ENCODE data around the gene NFKBIZ.
"Not testable (repeated sequence)": the region's sequence is repeated elsewhere in the genome, so short reads cannot be mapped to it uniquely, and the experiment has no call there.

Gene NFKBIZ

DNA sequence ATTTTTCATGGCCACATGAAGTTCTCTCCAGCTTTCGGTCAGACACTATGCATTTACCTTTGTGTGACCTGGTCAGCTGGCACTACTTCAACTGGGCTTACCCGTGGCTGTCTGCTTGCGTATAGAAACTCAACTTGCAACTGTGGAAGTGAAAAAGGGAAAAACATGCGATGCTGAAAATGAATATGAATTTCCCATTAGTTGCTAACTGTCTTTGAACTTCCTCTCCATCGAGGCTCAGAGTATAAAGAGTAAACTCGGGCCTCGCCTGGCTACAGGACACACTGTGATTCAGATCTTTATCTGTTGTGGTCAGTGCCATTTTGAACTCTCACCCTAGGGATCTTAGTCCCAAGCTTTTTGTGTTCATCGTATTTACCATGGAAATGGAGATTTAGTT lies 26.8 kb downstream of the NFKBIZ start:
- DNase-seq (ENCODE audit: low read depth): no peak

DNA sequence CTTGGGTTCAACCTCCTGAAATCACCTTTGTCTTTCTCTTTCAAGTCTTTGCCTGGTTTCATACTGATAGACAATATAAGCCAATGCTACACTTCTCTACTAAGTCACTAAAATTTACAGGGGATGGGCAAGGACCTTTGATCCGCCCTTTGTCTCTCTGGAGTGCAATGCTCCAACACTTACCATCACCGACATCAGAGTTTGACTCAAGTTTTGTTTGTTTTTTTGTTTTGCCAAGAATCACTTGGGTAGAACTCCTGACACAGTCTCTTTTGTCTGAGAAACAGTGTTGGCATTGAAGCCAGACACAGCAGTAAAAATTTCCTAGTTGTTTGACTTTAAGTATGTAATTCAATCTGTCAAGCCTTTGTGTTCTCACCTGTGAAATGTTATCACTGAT lies 29.3 kb downstream of the NFKBIZ start:
- no peak for DNase-seq (ENCODE audit: low read depth)

DNA sequence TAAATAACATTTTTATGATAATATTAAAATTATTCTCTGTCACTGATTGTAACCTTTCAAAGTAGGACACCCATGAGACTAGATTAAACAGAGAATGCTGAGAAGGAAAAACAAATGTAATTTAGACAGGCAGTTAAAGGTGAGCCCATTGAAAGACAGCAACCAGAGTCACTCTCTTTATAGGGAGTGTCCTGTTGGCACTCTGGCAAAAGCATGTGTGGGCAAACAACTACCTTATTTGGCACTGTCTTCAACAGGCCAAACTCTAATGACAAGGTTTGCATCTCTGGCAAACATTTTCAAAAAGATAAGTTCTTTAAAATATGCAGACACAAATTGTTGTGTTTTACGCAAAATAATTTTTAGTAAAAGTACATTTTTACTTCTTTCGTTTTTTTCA lies 29.8 kb downstream of the NFKBIZ start:
- no peak for DNase-seq (ENCODE audit: low read depth)

DNA sequence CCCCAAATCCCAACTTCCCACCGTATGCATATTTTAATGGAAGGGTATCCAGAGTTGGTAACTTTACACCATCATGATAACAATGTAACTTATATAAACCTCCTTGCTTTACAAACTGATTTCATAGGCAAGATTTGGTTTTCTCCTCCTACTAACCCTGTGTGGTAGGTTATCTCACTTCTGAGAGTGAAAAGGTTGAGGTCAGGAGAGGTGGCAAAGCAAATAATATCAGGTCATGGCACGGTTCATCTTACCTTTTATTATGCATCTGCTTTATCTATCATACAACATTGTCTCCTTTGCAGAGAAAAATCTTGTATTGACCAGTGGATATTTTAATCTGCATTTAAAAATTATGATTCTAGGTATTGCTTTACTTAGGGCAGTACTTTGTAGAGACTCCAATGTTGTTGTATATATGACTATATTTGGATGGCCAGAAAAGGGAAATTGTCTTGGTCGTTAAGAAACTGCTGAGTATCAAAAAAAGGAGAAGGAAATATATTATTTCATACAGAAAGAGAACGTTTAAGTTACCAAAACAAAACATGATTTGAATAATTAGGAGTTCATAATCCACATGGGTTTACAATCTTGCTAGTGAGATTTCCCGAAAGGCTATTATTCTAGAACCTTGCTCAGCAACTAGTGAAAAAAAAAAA lies 30.4 kb downstream of the NFKBIZ start:
- DNase-seq (ENCODE audit: low read depth): no peak

DNA sequence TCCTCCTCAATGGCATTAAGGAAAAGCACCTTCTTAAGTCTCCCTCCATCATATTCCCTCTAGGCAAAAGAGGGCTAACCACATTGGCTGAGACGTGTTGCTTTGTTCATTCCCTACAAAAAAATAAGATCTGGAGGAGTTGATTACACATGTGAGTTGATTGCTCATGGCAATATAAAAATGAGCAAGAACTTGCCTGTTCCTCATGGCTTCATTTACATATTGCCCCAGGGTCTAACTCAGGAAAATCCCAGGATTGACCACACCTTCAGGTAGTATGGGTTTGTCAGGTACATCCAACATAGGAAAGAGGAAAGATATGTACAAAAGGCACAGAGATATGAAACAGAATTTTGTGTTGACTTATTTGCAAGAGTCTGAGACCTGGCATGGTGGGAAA lies 35.5 kb downstream of the NFKBIZ start:
- no peak for DNase-seq (ENCODE audit: low read depth)

DNA sequence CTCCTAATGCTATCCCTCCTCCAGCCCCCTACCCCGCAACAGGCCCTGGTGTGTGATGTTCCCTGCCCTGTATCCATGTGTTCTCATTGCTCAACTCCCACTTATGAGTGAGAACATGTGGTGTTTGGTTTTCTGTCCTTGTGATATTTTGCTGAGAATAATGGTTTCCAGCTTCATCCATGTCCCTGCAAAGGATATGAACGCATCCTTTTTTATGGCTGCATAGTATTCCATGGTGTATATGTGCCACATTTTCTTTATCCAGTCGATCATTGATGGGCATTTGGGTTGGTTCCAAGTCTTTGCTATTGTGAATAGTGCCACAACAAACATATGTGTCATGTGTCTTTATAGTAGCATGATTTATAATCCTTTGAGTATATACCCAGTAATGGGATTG lies 36.3 kb downstream of the NFKBIZ start:
- DNase-seq (ENCODE audit: low read depth): not testable (repeated sequence)

DNA sequence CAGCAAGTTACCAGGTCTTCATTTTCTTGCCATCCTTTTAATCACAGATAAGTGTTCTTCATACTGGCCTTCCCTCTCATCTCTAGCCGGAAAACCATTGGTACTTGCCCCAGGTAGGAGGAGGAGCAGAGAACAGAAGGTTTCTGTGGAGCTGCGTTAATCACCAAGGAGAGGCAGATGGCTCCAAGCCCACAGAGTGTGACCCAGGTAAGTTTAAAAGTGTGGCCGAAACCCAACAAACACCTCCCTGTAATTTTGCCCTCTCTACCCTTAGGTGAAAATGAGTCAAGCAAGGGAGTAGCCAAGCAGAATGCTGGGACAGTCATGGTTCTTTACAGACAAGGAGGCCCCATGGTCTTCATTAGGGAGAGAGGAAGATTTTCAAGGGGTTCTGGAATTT lies 37.3 kb downstream of the NFKBIZ start:
- no peak for DNase-seq (ENCODE audit: low read depth)

DNA sequence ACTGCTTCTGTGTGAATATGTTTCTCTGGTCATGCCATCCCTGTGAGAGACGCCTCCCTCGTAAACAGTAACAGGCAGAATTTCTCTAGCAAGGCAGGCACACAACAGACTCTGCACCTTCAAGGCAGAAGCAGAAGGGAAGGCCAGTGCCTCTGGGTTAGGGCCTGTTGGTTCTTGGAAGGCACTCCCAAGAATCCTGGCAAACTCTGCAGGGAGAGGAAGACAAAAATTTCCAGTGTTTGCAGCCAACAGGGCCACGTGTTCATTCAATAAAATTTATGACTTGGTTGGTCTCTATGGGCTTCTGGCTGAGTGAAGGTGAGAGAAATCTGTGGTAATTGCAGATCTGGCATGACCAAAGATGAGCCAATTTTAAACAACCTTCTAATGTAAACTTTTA lies 39.3 kb downstream of the NFKBIZ start:
- no peak for DNase-seq (ENCODE audit: low read depth)

DNA sequence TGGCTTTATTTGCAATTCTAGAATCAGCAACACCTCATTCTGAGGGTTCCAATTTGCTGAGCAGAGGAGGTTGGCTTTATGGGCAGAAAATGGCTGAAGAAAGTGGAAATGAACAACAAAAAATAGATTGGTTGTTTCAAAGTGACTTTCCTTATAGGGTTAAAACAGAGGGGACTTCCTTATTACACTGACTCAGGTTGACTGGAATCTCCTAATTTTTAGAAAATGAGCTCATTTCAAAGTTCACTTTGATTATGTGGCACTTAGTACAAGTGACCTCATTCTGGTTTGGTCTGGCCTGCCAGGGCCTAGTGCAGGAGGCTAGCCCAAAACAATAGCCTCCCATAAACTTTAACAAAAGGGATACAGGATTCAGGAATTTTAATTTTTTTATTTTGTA lies 41.4 kb downstream of the NFKBIZ start:
- no peak for DNase-seq (ENCODE audit: low read depth)

DNA sequence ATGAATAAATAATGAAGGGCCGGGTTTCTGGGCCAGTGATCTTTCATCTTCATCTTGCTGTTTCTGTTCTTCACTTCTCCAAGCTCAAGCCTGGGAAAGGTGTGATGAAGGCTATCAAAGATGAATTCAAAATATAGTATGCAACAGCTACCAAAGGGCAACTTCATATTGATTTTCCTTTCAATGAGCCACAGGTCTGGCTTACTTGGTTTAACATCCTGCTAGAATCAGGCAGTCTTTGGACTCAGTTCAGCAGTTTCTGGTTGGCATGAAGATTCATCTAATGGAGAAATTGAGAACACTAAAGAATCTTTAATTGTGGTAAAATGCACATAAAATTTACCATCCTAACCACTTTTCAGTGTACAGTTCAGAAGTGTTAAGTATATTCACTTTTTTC lies 43.3 kb downstream of the NFKBIZ start:
- no peak for DNase-seq (ENCODE audit: low read depth)

DNA sequence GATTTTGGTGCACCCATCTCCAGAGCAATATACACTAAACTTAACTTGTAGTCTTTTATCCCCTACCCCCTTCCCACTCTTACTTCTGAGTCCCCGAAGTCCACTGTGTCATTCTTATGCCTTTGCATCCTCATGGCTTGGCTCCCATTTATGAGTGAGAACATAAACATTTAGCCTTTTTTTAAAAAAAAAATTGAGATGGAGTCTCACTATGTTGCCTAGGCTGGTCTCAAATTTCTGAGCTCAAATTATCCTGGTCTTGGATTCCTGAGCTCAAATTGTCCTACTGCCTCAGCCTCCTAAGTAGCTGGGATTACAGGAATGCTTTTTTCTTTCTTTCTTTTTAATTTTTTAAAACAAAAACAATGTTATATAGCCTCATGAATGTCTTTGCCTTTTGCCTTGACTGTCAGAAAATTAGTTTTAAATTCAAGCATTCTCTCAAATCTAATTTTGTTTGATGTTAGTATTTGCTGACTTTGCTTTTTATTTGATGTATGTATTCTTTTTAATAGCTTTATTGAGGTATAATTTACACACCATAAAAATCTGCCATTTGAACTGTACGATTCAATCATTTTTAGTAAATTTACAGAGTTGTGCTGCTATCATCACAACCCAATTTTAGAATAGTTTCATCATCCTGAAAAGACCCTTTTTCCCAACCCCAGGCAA lies 46.9 kb downstream of the NFKBIZ start:
- DNase-seq (ENCODE audit: low read depth): no peak

DNA sequence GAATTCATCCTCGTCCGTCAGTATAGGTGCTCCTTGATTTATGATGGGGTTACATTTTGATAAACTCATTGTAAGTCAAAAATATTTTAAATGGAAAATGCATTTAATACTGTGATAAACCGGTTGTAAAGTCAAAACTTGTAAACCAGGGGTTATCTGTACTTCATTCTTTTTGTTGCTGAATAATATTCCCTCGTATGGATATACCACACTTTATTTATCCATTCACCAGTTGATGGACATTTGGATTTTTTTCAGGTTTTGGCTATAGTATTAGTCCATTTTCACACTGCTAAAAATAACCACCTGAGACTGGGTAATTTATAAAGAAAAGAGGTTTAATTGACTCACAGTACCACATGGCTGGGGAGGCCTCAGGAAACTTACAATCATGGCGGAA lies 47.7 kb downstream of the NFKBIZ start:
- DNase-seq (ENCODE audit: low read depth): no peak

DNA sequence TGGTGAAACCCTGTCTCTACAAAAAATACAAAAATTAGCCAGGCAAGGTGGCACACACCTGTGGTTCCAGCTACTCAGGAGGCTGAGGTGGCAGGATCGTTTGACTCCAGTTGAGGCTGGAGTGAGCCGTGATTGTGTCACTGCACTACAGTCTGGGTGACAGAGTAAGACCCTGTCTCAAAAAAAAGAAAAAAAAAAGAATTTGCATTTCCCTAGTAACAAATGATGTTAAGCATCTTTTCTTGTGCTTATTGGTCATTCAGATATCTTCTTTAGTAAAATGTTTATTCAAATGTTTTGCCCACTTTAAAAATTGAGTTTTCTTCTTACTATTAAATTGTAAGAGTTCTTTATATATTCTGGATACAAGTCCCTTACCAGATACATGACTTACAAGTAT lies 48.7 kb downstream of the NFKBIZ start:
- DNase-seq (ENCODE audit: low read depth): no peak

DNA sequence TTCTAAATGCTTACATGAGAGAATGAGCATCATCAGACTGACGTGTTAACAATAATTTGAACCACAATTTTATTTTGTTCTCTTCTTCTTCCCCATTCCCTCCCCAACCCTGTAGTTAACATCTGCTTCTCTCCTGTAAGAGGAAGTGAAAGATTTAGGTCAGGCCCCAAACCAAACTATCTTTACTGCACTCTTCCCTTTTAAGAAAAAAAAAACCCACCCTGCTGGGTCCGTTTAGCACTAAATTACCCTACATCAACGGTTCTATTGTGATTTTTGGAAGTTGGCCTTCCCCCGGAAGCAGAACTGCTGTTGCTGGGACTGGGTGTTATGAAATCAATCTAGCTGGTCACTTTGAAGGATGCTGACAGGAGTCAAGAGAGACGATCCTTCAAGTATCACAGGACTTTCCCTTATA lies 49.4 kb downstream of the NFKBIZ start:
- no peak for DNase-seq (ENCODE audit: low read depth)

DNA sequence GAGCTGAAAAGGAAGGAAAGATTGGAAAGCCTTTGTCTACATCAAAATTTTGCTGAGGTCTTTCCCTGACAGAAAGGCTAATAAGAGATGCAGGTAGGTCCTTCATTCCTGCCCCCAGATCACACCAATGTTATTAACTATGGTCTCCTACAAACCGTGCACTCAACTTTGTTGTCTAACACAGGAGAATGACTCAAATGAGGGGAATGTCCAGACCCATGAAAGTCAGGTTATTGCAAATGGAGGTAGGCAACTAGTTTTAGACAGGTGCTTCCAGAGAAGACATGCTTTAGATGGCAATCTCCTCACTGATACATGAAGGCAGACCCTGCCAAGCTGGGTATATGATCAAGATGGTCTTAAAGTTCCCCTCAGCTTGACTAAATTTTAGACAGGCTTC lies 51.0 kb downstream of the NFKBIZ start:
- no peak for DNase-seq (ENCODE audit: low read depth)

DNA sequence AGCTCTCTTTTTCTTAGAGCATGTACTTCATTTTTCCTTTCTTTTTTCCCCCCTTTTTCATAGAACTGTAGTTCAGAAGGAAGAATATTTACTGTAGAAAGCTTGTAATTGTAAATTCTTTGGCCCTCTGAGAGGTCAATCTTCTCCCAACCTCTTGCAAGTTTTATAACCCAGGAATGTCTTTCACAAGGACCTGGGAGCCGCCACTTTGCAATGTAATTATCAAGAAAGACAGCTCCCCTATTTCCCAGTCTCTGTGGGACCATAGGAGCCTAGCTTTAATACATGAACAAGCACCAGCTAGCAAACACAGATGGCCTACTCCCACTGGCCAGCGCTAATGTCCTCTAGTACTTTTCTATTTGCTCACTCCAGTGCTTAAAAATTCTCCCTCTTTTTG lies 51.4 kb downstream of the NFKBIZ start:
- no peak for DNase-seq (ENCODE audit: low read depth)

DNA sequence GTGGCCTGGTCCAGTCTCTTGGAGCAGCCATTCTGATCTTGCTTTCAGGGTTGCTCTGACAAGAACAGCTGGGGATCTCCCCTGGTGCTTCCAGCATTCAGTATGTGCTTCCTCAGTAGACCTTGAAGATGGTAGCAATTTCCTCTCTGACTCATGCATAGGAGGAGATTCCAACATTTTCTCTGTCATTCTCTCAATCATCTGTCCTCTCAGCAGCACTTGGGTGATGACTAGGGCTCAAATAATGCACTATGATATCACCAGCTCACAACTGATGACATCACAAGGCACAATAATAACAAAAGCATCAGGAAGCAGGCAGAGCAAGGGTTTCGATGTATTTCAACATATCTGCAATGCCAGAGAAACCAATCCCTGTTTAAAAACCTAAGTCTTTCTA lies 52.7 kb downstream of the NFKBIZ start:
- no peak for DNase-seq (ENCODE audit: low read depth)

DNA sequence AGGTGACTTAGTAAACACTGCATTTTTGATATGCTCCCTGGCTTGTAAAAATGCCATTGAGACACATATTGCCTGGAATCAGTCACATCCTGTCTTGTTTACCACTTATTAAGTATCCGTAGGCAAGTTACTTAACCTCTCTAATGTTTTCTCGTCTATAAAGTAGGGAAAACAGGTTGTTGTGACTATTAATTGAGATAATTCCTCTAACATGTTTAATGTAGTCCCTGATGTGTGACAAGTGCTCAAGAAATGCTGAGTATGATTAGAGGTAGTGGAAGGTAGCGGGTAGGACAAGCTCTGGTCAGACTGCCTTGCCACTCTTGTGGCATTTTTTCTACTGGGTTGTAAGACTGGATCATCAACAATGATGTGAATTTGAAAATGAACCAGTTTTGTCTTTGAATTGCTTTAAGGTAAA lies 54.1 kb downstream of the NFKBIZ start:
- DNase-seq (ENCODE audit: low read depth): no peak

DNA sequence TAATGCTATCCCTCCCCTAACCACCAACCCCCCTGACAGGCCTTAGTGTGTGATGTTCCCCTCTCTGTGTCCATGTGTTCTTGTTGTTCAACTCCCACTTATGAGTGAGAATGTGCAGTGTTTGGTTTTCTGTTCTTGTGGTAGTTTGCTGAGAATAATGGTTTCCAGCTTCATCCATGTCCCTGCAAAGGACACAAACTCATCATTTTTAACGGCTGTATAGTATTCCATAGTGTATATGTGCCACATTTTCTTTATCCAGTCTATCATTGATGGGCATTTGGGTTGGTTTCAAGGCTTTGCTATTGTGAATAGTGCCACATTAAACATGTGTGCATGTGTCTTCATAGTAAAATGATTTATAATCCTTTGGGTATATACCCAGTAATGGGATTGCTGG lies 56.3 kb downstream of the NFKBIZ start:
- not testable (repeated sequence) for DNase-seq (ENCODE audit: low read depth)

Measured in stimulated activated CD8-positive, alpha-beta memory T cell treated with anti-CD3 and anti-CD28 coated beads, Interleukin-12 subunit alpha, Interleukin-12 subunit beta, amount 100 ng/mL, for 4 hours (primary cell).